NCI-H1417 treated with DMSO at 0.1 percent for 48 hours (cell line): ENCODE data around the gene IGF2BP1.

Source experiments
- DNase-seq: peaks from one replicate; lab custom pipeline; 2025; lab: John Stamatoyannopoulos, UW

Gene IGF2BP1

GRCh38 chr17:48997103-48997826 lies at the start of gene IGF2BP1:
Gene IGF2BP1 (plus strand): TSS chr17:48997385. CDS start chr17:48997746, 361 bp downstream.
- DNase-seq: no peak

GRCh38 chr17:48951572-48951971 lies 45.6 kb upstream of the IGF2BP1 start:
- DNase-seq: no peak

GRCh38 chr17:48952904-48953303 lies 44.3 kb upstream of the IGF2BP1 start:
- no peak for DNase-seq

- DNase-seq: no peak
Measured at GRCh38 chr17:48954300-48954755, 42.9 kb upstream of the IGF2BP1 start.

- DNase-seq: no peak
Measured at GRCh38 chr17:48960834-48961515, 36.2 kb upstream of the IGF2BP1 start.

GRCh38 chr17:48961516-48962233 lies 35.5 kb upstream of the IGF2BP1 start:
- no peak for DNase-seq

- no peak for DNase-seq
Measured at GRCh38 chr17:48970224-48970623, 27.0 kb upstream of the IGF2BP1 start.

GRCh38 chr17:48970865-48971687 lies 26.1 kb upstream of the IGF2BP1 start:
- no peak for DNase-seq

- no peak for DNase-seq
Measured at GRCh38 chr17:48972749-48973097, 24.5 kb upstream of the IGF2BP1 start.

- DNase-seq: no peak
Measured at GRCh38 chr17:48973806-48974205, 23.4 kb upstream of the IGF2BP1 start.

GRCh38 chr17:48981927-48982539 lies 15.2 kb upstream of the IGF2BP1 start:
- no peak for DNase-seq

- no peak for DNase-seq
Measured at GRCh38 chr17:48985436-48986245, 11.5 kb upstream of the IGF2BP1 start.

- DNase-seq: no peak
Measured at GRCh38 chr17:48989100-48989499, 8.1 kb upstream of the IGF2BP1 start.

- DNase-seq: no peak
Measured at GRCh38 chr17:48990882-48991357, 6.3 kb upstream of the IGF2BP1 start.

GRCh38 chr17:48992444-48992843 lies 4.7 kb upstream of the IGF2BP1 start:
- no peak for DNase-seq

- no peak for DNase-seq
Measured at GRCh38 chr17:48993305-48993704, 3.9 kb upstream of the IGF2BP1 start.

- DNase-seq: no peak
Measured at GRCh38 chr17:48993951-48994350, 3.2 kb upstream of the IGF2BP1 start.

GRCh38 chr17:48994549-48995303 lies 2.5 kb upstream of the IGF2BP1 start:
- no peak for DNase-seq

- no peak for DNase-seq
Measured at GRCh38 chr17:48995304-48995973, 1.7 kb upstream of the IGF2BP1 start.
